ENCODE measurements around the gene CTBP1. TPM values are rescaled to one million over a fixed set of nuclear protein-coding genes. Genes with fewer than 3 reads are reported as not detected.

CTBP1 gene
- total RNA-seq, 1 donor from 2014 or later: 97.0 TPM

DNA sequence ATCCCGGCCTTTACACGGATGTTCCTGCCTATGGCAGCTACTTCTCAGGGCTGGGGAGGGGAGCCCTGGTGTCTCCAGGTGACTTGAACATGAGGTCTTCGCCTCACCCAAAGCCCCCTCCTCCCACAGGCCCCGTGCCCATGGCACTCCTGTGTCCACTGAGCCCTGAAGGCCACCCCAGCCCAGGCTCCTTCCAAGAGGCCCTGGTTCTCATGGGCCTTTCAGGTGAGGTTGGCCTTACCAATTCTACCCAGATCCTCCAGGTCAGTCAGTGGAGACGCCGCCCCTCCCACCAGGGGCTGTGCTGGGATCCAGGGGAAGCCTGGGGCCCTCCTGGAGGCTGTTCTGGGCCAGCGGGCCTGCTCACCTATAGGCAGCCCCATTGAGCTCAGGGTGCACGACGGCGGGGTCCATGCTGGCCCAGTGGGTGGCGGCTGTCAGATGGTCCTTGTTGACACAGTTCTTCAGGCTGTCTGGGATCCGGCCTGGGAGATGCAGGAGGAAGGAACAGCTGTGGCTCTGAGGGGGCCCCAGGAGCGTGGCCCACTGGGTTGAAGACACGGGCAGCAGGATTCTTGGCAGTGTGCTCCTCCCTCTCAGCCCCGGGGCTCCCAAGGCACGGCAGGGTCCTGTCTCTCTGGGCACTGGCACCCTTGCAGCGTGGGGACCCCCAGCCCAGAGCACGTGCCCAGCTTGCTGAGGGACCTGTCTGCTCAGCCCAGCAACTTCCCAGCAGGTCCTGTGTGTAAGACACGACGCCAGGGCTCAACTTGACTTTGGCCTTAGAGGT is 36.2 kb downstream of the CTBP1 start:
- DNase-seq (ENCODE audit: low spot score) (no peak), ATAC-seq (no peak)

- DNase-seq (ENCODE audit: low spot score) (no peak), ATAC-seq (no peak)
Measured at GRCh38 chr4:1211891-1212545, 36.9 kb downstream of the CTBP1 start.

GRCh38 chr4:1211371-1211770 is 37.6 kb downstream of the CTBP1 start:
- ATAC-seq: no peak
- no peak for DNase-seq (ENCODE audit: low spot score)

DNA sequence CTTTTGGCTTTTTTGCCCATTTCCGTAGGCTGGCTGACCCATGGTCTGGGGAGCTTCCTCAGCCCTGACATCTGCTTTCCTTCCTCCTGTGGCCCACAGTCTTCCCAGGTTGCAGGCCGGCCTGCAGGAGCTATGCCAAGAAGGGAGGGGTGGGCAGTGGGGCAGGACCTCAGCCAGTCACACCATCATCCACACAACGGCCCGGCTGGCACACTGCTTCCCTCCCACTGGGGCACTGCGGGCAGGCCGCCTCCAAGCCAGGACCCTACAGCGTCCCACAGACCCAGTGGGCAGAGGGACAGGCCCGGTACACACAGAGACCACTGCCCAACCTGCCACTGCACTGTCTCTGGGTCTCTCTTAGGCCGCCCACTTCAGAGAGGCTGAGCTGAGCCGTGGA is 38.0 kb downstream of the CTBP1 start:
- ATAC-seq: no peak
- no peak for DNase-seq (ENCODE audit: low spot score)

DNA sequence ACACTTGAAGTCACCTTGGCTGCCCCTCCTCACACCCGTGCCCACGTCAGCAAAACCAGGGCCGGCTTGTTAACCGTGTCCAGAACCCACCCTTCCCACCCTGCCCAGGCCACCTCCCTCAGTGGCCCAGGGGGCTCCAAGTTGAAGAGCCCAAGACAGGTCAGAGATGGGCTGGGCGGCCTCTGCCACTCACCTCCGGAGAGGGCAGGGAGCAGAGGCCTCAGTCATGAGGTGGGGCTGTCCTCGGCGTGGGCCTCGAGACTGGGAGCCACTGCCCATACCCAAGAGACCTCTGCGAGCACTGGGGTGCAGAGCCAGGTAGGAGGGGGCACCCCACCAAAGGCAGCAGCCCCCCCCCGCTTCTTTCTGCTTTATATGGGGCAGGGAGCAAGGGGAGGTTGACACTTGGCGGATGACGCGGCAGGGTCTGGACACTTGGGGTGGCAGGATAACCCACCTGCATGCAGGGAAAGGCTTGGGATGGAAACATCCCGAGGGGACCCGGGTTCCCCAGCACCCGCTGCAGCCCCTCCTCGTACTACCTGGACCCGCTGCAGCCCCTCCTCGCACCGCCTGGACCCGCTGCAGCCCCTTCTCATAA is 38.6 kb downstream of the CTBP1 start:
- ATAC-seq (no peak), DNase-seq (ENCODE audit: low spot score) (no peak)

DNA sequence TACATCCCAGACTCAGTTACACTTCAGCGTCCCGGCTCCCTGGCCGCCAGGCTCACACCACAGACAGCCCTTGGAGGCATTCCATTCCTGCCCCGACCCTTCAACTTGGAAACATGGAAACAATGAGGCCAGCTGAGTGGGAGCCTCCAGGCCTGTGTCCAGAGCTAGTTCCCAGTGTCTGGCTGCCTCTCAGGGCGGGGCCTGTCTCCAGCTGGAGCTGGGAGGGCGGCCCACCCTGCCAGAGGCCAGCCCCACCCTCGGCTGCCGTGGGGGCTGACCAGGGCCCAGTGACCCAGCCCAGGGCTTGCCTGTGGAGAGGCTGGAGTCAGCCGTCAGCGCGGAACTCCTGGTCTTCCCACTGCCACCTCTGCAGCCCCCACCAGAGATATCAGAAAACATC is 39.1 kb downstream of the CTBP1 start:
- no peak for ATAC-seq
- DNase-seq (ENCODE audit: low spot score): no peak

- DNase-seq (ENCODE audit: low spot score) (no peak), ATAC-seq (no peak)
Measured at GRCh38 chr4:1208970-1209704, 39.8 kb downstream of the CTBP1 start.

DNA sequence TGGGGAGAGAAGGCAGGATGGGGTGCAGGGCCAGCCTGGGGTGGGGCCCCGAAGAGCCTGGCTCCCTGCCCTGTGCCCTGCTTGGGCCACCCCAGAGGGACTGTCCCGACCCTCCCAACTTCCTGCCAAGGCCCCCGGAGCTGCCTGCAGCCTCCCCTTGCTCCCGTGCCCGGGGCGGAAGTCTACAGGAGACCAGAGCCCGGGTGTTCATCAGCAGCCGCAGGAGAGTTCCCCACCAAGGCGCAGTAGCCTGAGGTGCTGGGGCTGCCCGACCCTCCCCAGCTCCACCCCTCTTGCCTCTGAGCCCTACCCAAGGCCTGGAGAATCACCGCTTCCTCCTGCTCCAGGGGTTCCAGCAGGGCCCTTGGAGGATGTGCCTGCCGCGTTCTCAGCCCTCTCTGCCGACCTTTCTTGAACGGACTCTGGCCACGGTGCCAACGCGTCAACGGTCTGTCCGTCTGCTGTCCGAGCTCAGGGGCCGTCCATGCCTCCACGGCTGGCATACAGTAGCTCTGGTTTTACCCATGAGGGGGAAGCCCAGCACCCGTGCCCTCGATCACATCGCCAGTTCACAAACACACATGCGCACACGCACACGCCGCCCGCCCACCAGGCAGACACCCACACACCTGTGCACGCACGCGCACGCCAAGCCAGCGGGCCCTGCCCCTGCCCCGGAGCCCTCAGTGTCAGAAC is 40.5 kb downstream of the CTBP1 start:
- peak; percentile 45 for DNase-seq (ENCODE audit: low spot score)
- ATAC-seq: no peak

GRCh38 chr4:1207603-1208265 is 41.2 kb downstream of the CTBP1 start:
- ATAC-seq (peak; percentile 47), DNase-seq (ENCODE audit: low spot score) (peak; percentile 62)

GRCh38 chr4:1207157-1207470 is 41.8 kb downstream of the CTBP1 start:
- DNase-seq (ENCODE audit: low spot score) (no peak), ATAC-seq (no peak)

DNA sequence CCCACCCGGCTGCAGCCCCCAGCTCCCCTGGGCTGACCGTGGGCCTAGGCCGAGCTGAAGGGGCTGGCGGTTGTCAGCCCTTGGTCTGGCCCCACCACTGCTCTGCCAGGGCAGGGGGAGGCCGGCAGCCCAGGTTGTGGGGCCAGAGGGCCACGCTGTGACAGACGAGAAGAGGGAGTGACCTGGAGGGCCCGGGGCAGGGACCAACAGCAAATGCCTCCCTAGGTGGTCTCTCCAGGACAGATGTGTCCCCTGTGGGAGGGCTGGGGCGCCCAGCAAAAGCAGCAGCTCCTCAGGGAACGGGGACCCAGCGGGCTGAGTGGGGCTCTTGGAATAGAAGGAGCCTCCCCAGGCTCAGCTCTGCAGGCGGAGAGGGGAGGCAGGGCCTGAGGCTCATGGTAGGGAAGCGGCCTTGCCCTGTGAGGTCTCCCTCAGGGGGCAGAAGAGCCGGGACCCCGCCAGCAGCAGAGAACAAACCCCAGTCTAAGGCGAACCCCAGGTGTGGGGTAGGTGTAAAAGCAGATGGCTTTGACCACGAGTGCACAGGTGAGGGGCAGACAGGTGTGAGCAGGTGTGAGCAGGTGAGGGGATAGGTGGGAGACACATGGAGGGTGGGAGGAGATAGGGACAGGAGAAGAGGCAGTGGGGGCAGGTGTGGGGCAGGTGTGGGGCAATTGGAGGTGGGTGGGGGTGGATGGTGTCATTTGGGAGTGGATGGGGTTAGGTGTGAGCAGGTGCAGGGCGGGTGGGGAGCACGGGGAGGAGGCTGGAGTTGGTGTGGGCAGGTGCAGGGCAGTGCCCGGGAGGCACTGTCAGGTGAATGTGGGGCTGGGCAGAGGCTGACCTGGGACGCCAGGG is 42.4 kb downstream of the CTBP1 start:
- DNase-seq (ENCODE audit: low spot score) (peak; percentile 46), ATAC-seq (no peak)

GRCh38 chr4:1205586-1206298 is 43.2 kb downstream of the CTBP1 start:
- ATAC-seq (no peak), DNase-seq (ENCODE audit: low spot score) (peak; percentile 46)

DNA sequence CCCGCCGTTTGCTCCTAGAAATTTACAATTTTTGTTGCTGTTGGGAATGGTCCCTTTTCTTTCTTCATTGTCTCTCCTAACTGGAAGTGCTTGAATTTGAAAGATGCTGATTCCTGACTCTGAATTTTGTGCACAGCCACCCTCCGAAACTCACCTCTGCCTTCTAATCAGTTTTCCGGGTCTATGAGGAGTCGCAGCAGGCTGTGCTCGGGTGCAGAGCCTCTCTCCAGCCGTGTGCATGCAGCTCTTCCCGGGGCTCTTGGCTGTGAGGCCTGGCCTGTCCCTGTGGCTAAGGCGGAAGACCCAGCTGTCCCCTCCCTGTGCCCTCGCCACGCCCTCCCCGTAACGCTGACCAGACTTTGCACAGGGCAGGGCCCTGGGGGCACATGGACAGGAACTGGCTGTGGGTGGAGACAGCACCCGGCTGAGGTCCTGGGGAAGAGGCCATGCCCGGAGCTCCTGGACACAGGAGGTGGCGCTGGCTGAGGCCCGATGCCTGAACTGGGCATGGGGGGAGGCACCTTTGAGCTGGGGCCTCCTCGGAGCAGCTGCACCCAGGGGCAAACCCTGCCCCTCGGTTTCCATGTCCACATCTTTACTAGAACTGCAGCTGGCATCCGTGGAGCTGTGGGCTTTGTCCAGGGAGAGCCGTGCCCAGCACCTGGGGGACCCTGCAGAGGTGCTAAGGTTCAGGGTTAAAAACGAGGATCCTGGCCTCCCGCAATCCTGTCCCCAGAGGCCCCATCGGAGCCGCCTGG is 43.9 kb downstream of the CTBP1 start:
- peak; percentile 87 for ATAC-seq

DNA sequence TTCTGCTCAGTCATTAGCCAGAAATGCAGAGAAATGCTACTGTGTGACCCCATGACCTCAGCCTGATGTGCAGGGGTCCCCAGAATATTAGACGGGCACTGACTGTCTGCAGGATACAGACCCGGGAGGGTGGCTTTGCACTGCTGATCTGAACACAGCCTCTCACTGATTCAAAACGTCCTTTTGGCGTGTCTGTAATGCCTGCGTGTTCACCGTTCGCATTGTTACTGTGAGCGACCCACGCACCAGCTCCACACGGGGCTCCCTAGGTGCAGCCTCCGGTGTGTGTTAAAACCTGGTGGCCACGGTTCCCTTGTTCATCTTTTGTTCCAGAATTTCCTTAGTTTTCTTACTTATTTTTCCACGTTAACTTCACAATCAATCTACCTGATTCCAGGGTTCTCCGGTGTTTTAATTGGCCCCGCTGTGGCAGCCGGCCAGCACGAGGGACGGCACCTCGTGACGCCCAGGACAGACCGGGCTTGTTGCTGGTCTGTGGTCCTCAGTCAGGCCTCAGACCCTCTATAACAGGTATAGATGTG is 44.6 kb downstream of the CTBP1 start:
- ATAC-seq (peak; percentile 30), DNase-seq (ENCODE audit: low spot score) (peak; percentile 67)

More for the DNA sequence above, 43.9 kb downstream of the CTBP1 start:
- DNase-seq (ENCODE audit: low spot score): peak; percentile 96

- no peak for DNase-seq (ENCODE audit: low spot score)
- ATAC-seq: no peak
Measured at GRCh38 chr4:1203026-1203616, 45.8 kb downstream of the CTBP1 start.

GRCh38 chr4:1202526-1203011 is 46.4 kb downstream of the CTBP1 start:
- no peak for ATAC-seq
- no peak for DNase-seq (ENCODE audit: low spot score)

DNA sequence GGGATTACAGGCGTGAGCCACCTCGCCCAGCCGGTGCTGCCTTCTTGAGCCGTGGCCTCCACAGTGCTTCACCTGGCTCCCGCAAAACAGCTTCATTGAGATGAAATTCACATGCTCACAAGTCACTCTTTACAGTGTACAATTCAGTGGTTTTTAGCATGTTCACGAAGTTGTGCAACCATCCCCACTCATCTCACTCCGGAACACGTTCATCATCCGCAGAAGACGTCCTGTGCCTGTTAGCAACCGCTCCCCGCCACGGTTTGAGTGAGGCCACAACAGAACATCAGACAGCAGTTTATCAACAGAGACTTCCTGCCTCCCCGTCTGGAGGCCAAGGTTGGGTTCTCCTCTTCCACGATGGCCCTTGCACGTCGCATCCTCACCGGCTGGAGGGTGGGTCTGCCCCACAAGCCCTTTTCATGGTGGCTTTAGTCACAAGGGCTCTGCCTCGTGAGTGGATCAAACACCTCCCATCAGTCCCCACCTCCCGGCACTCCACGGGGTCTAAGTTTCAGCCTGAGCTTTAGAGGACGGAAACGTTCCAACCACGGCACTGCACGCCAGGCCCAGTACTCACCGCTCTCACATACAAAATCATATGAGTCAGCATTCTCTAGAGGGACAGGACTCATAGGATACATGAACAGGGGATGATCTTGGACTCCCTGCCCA is 46.9 kb downstream of the CTBP1 start:
- DNase-seq (ENCODE audit: low spot score) (peak; percentile 54), ATAC-seq (no peak)

All from left lobe of liver (tissue), 2 donors.